ENCODE measurements around the gene SIPA1L2.
A peak's percentile ranks its signal among the peaks of the same experiment; 100 is the strongest.

DNA sequence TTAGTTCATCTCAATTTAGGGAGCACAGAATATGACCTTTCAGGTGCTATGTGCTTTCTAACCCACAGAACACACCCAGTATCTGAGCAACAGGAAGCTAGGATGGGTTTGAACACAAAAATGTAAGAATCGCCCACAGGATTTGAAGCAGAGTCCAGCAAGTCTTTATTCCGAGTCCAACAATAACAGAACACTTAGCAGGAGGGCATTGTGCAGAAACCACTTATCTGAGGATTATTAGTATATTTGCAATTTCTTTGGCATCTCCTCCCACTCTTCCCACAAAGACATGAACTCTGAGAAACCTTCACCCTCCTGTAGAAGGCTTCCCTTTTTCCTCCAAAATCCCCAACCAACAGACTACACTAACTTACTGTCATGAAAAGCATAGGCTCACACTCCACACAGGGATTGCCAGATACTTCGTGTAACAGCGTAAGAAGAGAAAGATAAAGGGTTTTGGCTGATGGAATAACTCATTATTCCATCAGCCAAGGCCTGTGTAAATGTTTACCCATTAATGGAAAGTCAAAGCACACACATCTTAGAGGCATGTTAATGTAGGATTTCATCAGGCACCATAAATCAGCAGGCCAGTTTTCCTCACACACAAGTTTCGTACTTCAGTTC lies 16.1 kb downstream of the SIPA1L2 start:
- TF ChIP-seq HOXA7 (CRISPR knock-in tag; IDR thresholded peaks at IDR 0.05; ENCODE audit: borderline replicate concordance) (no peak), SALL2 (tag by site-specific recombination; IDR thresholded peaks at IDR 0.05; ENCODE audit: borderline replicate concordance) (no peak), SETDB1 (IDR thresholded peaks at IDR 0.05; ENCODE audit: insufficient read length, low read length) (no peak), ZNF138 (tag by site-specific recombination; IDR thresholded peaks at IDR 0.05; ENCODE audit: borderline replicate concordance) (no peak), ZNF146 (tag by site-specific recombination; IDR thresholded peaks at IDR 0.05) (no peak), ZBTB21 (tag by site-specific recombination; IDR thresholded peaks at IDR 0.05) (peak; percentile 61)
- TF ChIP-seq, protein P1, sequence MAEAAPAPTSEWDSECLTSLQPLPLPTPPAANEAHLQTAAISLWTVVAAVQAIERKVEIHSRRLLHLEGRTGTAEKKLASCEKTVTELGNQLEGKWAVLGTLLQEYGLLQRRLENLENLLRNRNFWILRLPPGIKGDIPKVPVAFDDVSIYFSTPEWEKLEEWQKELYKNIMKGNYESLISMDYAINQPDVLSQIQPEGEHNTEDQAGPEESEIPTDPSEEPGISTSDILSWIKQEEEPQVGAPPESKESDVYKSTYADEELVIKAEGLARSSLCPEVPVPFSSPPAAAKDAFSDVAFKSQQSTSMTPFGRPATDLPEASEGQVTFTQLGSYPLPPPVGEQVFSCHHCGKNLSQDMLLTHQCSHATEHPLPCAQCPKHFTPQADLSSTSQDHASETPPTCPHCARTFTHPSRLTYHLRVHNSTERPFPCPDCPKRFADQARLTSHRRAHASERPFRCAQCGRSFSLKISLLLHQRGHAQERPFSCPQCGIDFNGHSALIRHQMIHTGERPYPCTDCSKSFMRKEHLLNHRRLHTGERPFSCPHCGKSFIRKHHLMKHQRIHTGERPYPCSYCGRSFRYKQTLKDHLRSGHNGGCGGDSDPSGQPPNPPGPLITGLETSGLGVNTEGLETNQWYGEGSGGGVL (tag by site-specific recombination; IDR thresholded peaks at IDR 0.05), result peak; percentile 47
- TF ChIP-seq, protein P2, sequence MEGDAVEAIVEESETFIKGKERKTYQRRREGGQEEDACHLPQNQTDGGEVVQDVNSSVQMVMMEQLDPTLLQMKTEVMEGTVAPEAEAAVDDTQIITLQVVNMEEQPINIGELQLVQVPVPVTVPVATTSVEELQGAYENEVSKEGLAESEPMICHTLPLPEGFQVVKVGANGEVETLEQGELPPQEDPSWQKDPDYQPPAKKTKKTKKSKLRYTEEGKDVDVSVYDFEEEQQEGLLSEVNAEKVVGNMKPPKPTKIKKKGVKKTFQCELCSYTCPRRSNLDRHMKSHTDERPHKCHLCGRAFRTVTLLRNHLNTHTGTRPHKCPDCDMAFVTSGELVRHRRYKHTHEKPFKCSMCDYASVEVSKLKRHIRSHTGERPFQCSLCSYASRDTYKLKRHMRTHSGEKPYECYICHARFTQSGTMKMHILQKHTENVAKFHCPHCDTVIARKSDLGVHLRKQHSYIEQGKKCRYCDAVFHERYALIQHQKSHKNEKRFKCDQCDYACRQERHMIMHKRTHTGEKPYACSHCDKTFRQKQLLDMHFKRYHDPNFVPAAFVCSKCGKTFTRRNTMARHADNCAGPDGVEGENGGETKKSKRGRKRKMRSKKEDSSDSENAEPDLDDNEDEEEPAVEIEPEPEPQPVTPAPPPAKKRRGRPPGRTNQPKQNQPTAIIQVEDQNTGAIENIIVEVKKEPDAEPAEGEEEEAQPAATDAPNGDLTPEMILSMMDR (tag by site-specific recombination; IDR thresholded peaks at IDR 0.05), result no peak
- TF ChIP-seq, protein P3, sequence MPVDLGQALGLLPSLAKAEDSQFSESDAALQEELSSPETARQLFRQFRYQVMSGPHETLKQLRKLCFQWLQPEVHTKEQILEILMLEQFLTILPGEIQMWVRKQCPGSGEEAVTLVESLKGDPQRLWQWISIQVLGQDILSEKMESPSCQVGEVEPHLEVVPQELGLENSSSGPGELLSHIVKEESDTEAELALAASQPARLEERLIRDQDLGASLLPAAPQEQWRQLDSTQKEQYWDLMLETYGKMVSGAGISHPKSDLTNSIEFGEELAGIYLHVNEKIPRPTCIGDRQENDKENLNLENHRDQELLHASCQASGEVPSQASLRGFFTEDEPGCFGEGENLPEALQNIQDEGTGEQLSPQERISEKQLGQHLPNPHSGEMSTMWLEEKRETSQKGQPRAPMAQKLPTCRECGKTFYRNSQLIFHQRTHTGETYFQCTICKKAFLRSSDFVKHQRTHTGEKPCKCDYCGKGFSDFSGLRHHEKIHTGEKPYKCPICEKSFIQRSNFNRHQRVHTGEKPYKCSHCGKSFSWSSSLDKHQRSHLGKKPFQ (tag by site-specific recombination; IDR thresholded peaks at IDR 0.05), result no peak

Data from HEK293 (cell line).